AG04449 (cell line): ENCODE results near the gene NUTM1.

Experiments
- CTCF ChIA-PET: fragments of 350-600 bp; formaldehyde crosslinking; extraction: SDS; loops from one replicate; lab custom pipeline; 2021; ENCODE audit warnings: antibody characterized with exemption; lab: Yijun Ruan, JAX
- POLR2A ChIA-PET: fragments of 400-600, 350-600 bp; formaldehyde crosslinking; extraction: SDS; loops from one replicate; lab custom pipeline; 2020; ENCODE audit warnings: antibody characterized with exemption, inconsistent platforms; lab: Yijun Ruan, JAX
- DNase-seq: peaks from one replicate; pipeline ENCODE4 v3.0.0-alpha.2; 2010; ENCODE audit warnings: low read depth, low spot score
- H3K4me3 ChIP-seq: 2 replicates; pipeline ENCODE4 v1.5.1; 2011; ENCODE audit warnings: low read depth, mild to moderate bottlenecking, control low read depth, low read length
- CTCF ChIP-seq: IDR thresholded peaks from one replicate; pipeline ENCODE4 v1.5.1; 2011; ENCODE audit warnings: mild to moderate bottlenecking, moderate library complexity, low read length, control low read depth, inconsistent platforms; ENCODE audit not compliant: insufficient read depth; ENCODE audit errors: missing control alignments

Gene NUTM1

GRCh38 chr15:34359416-34359815 is 16.3 kb downstream of the NUTM1 start:
- ChIA-PET CTCF (interaction anchor here (0.7 to 4.5 kb wide), 3 partner anchors 8 to 16 kb away, joined by 3 to 30 read pairs (median 29); partner anchors contain the start of genes LPCAT4, NOP10 and NUTM1), POLR2A (no interaction called here)
- TF ChIP-seq CTCF = no peak
- no peak overlapping the region for H3K4me3 ChIP-seq
- DNase-seq = no peak

GRCh38 chr15:34360298-34360697 is 17.2 kb downstream of the NUTM1 start:
- TF ChIP-seq CTCF = no peak
- H3K4me3 ChIP-seq = no peak overlapping the region
- CTCF ChIA-PET = interaction anchor here (0.7 to 4.5 kb wide), 7 partner anchors 7 to 251 kb away, joined by 3 to 30 read pairs (median 5); partner anchors contain the start of genes KATNBL1, LPCAT4, NOP10 and NUTM1
- POLR2A ChIA-PET = no interaction called here
- no peak for DNase-seq

- ChIA-PET CTCF (interaction anchor here (0.9 to 2.6 kb wide), 7 partner anchors 9 to 252 kb away, joined by 3 to 29 read pairs (median 4); partner anchors contain the start of genes NOP10 and NUTM1), POLR2A (no interaction called here)
- TF ChIP-seq CTCF = no peak
- no peak for DNase-seq
- H3K4me3 ChIP-seq = no peak overlapping the region
Observed at GRCh38 chr15:34361278-34361677, 18.2 kb downstream of the NUTM1 start.

GRCh38 chr15:34362047-34362773 is 19.1 kb downstream of the NUTM1 start:
- ChIA-PET CTCF (interaction anchor here (0.9 to 2.6 kb wide), 5 partner anchors 10 to 151 kb away, joined by 3 to 29 read pairs (median 4); partner anchors contain the start of genes NOP10 and NUTM1), POLR2A (no interaction called here)
- no peak for TF ChIP-seq CTCF
- no peak for DNase-seq
- no peak overlapping the region for H3K4me3 ChIP-seq

GRCh38 chr15:34364041-34364440 is 20.9 kb downstream of the NUTM1 start:
- CTCF ChIA-PET = no interaction called here
- no peak for DNase-seq
- POLR2A ChIA-PET = no interaction called here
- H3K4me3 ChIP-seq = no peak overlapping the region
- no peak for TF ChIP-seq CTCF
